D721Med (cell line): ENCODE measurements around the gene PGS1.

Experiments used
- DNase-seq: peaks from one replicate; pipeline ENCODE4 v3.0.0; 2011; ENCODE audit warnings: low spot score; ENCODE audit not compliant: insufficient read length
- FAIRE-seq: peaks from 2 replicates; lab custom pipeline; 2011; peaks lifted over from hg19 to GRCh38; lab: Jason Lieb, UNC
- TF ChIP-seq, protein P1 (sequence below): IDR thresholded peaks from 2 replicates; pipeline ENCODE4 v1.5.1; 2012; ENCODE audit warnings: mild to moderate bottlenecking, control low read depth; ENCODE audit not compliant: insufficient read depth; ENCODE audit errors: missing control alignments

The PGS1 gene

DNA sequence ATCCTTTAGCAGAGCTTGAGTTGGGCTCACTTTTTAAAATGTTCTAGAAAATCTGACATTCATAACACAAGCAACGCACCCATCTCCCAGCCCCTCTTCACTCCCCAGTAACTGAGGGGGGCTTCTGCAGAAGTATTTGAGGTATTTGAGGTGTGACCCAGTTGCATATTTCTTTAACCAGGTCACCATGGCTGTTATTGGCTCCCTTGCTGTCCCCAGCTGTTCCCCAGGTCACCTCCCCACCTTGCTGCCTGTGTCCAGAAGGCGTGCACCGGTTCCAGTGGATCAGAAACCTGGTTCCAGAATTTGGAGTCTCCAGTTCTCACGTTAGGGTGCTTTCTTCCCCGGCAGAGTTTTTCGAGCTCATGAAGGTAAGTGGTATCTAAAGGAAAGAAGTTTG is 13.8 kb downstream of the PGS1 start:
- FAIRE-seq, result no peak

DNA sequence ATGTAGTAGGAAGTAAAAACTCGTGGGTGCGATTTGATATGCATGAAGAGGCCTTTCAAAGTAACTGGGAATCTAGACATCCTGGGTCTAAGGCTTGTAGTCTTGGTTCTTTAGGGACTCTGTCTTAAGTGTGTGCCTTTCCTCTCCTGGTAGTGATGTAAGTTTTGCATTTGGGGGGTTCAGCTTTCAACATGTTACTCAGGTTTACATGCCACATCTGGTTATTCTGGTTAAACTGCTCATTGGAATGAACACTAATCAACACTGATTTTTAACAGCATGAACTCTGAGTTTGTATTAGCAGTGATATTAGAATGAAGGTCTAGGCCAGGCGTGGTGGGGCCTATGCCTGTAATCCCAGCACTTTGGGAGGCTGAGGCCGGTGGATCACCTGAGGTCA is 15.1 kb downstream of the PGS1 start:
- no peak for FAIRE-seq
- TF ChIP-seq, protein P1, sequence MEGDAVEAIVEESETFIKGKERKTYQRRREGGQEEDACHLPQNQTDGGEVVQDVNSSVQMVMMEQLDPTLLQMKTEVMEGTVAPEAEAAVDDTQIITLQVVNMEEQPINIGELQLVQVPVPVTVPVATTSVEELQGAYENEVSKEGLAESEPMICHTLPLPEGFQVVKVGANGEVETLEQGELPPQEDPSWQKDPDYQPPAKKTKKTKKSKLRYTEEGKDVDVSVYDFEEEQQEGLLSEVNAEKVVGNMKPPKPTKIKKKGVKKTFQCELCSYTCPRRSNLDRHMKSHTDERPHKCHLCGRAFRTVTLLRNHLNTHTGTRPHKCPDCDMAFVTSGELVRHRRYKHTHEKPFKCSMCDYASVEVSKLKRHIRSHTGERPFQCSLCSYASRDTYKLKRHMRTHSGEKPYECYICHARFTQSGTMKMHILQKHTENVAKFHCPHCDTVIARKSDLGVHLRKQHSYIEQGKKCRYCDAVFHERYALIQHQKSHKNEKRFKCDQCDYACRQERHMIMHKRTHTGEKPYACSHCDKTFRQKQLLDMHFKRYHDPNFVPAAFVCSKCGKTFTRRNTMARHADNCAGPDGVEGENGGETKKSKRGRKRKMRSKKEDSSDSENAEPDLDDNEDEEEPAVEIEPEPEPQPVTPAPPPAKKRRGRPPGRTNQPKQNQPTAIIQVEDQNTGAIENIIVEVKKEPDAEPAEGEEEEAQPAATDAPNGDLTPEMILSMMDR, result no peak
- DNase-seq, result no peak

More for the DNA sequence above, 13.8 kb downstream of the PGS1 start:
- DNase-seq, result no peak
- TF ChIP-seq, protein P1, result no peak

DNA sequence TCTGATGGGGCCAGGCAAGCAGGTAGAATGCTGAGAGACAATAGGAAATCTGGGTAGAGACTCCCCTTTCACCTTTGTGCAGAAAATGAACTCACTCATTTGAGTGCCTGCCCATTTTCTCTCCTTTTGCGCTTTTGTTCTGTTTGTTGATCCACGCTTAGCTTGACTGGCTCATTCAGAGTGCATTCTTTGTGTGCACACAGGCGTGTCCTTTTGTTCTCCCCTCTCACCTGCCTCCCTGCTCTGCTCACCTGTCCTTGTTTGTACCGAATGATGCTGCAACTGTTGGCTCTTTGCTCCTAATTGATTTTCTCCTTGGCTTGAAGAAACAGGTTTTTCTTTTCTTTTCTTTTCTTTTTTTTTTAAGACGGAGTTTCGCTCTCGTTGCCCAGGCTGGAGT is 15.8 kb downstream of the PGS1 start:
- TF ChIP-seq, protein P1, result no peak
- DNase-seq, result no peak
- FAIRE-seq, result no peak

DNA sequence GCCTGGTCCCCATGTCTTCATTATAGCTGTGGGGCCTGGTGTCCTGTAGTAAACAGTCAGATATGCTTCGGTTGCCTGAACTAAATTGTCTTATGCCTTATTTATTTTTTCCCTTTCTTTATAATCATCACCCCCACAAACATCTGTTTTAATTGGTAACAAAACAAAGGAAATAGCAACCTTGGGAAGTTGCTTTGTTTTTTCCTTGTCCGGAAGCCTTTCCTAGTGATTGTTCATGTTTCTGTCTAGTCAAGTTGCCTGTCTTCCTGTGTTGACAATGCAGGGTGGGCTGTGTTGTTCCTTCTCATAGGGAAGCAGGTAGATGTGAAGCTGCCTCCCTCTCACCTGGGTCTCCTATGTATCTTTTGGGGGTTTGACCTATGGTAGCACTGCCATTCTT is 16.7 kb downstream of the PGS1 start:
- FAIRE-seq, result no peak
- no peak for DNase-seq
- TF ChIP-seq, protein P1, result no peak

DNA sequence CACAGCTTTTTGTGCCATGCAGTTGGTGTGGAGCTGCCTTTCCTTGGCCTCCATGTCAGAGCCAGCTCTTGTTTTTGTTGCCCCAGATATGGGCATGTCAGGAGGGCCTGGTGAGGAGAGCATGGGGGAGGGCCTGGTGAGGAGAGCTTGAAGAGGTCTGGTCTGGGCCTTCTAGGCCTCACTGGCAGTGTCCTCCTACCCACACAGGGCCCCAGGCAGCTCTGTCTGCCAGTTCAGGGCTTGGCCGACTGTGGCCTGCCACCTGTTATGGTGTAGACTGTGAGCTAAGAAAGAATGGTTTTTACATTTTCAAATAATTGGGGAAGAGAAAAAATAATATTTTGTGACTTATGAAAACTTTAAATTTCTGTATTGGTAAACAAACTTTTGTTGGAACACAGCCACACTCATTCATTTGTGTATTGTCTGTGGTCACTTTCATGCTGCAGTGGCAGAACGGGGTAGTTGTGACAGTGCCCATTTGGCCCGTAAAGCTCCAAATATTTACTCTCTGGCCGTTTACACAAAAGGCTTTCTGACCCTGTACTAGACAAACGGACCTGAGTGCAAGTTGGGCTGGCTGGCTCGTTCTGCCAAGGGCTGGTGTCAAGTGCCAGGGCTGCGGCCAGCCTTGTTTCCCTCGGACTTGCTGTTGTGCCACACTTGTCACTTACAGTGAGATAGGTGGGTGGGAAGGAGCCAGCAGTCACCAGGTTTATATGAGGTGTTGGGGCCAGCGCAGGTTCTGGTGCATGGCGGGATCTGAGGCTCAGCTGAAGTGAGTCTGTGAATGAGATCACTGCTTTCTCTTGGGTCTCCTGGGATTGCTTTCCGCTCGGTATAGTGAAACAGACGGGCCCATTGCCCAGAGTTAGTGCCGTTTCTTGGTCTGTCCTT is 18.2 kb downstream of the PGS1 start:
- DNase-seq (no peak), FAIRE-seq (no peak)
- TF ChIP-seq, protein P1, result no peak

DNA sequence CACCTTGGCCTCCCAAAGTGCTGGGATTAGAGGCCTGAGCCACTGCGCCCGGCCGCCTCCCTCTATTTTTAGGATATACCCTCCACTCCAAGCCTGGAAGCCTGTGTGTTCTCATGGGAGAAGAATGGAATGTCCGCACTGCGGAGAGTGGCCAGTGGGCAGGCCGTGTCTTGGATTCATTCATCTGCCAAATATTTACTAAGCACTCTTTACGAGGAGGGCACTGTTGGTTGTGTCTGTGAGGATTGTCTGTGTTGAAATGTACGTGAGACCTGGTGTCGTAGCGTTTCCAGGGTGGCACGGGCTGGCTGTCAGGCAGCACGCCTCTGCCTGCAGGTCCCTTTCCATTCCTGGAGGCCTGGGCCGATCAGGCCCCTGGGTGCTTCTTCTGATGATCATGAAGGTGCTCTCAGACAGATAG is 19.2 kb downstream of the PGS1 start:
- DNase-seq (no peak), FAIRE-seq (no peak)
- TF ChIP-seq, protein P1, result no peak

DNA sequence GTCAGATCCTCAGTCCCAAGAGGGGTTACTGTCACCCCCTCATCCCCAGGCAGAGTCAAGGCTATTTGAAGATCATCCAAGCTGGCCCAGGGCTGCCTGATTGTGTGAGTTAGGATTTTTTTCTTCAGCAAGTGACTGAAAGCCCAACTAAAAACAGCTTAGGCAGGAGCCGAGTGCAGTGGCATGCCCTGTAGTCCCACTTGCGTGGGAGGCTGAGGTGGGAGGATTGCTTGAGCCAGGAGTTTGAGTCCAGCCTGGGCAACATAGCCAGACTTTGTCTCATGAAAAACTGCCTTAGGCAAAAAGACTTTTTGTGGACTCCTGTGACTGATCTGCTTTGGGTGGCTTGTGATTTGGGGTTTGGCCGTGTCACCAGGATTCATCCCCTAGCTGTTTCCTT is 19.9 kb downstream of the PGS1 start:
- no peak for FAIRE-seq
- TF ChIP-seq, protein P1, result no peak
- DNase-seq, result no peak
